Parathyroid adenoma (tissue), 2 donors: ENCODE measurements around the gene NRDE2.
"Not testable (repeated sequence)": the region's sequence is repeated elsewhere in the genome, so short reads cannot be mapped to it uniquely, and the experiment has no call there.

Source experiments
- H2AFZ ChIP-seq: fragments of 300-600 bp; sonication (generic); one replicate; pipeline ENCODE4 v1.7.0; 2017; ENCODE audit warnings: antibody characterized with exemption, mild to moderate bottlenecking
- H3K27ac ChIP-seq: fragments of 300-600 bp; sonication (generic); one replicate; pipeline ENCODE4 v1.7.0; 2017
- H3K27me3 ChIP-seq: fragments of 300-600 bp; sonication (generic); one replicate; pipeline ENCODE4 v1.7.0; 2017; ENCODE audit warnings: low read length; ENCODE audit not compliant: control insufficient read depth, insufficient read depth
- H3K36me3 ChIP-seq: fragments of 300-600 bp; sonication (generic); one replicate; pipeline ENCODE4 v1.7.0; 2017; ENCODE audit warnings: low read length; ENCODE audit not compliant: control insufficient read depth, insufficient read depth
- H3K4me1 ChIP-seq: fragments of 300-600 bp; sonication (generic); one replicate; pipeline ENCODE4 v1.7.0; 2017; ENCODE audit warnings: control low read depth
- H3K4me2 ChIP-seq: fragments of 300-600 bp; sonication (generic); one replicate; pipeline ENCODE4 v1.7.0; 2017; ENCODE audit warnings: low read length
- H3K4me3 ChIP-seq: fragments of 300-600 bp; sonication (generic); one replicate; pipeline ENCODE4 v1.7.0; 2017; ENCODE audit warnings: low read depth, low read length
- H3K79me2 ChIP-seq: fragments of 300-600 bp; sonication (generic); one replicate; pipeline ENCODE4 v1.7.0; 2017; ENCODE audit warnings: control low read depth
- H3K9ac ChIP-seq: fragments of 300-600 bp; sonication (generic); one replicate; pipeline ENCODE4 v1.7.0; 2017; ENCODE audit warnings: mild to moderate bottlenecking
- H3K9me3 ChIP-seq: fragments of 300-600 bp; sonication (generic); one replicate; pipeline ENCODE4 v1.7.0; 2017; ENCODE audit warnings: low read length; ENCODE audit not compliant: control insufficient read depth
- CTCF ChIP-seq: fragments of 300-600 bp; sonication (generic); IDR thresholded peaks from one replicate; pipeline ENCODE4 v1.7.0; 2017; ENCODE audit warnings: antibody characterized with exemption, mild to moderate bottlenecking
- donor health status: primary hyperparathyroidism.

Gene NRDE2

GRCh38 chr14:90239139-90239538 is 92.6 kb downstream of the NRDE2 start:
- Histone ChIP-seq H3K4me1 (no peaks in the 10 kb centered on the region), H3K36me3 (no peaks in the 10 kb centered on the region), H3K9me3 (no peaks in the 10 kb centered on the region), H2AFZ (no peak overlapping the region), H3K9ac (no peak overlapping the region), H3K4me2 (no peak overlapping the region), H3K27ac (no peak overlapping the region), H3K27me3 (no peaks in the 10 kb centered on the region), H3K4me3 (no peak overlapping the region), H3K79me2 (no peaks in the 10 kb centered on the region)
- TF ChIP-seq CTCF = no peak

DNA sequence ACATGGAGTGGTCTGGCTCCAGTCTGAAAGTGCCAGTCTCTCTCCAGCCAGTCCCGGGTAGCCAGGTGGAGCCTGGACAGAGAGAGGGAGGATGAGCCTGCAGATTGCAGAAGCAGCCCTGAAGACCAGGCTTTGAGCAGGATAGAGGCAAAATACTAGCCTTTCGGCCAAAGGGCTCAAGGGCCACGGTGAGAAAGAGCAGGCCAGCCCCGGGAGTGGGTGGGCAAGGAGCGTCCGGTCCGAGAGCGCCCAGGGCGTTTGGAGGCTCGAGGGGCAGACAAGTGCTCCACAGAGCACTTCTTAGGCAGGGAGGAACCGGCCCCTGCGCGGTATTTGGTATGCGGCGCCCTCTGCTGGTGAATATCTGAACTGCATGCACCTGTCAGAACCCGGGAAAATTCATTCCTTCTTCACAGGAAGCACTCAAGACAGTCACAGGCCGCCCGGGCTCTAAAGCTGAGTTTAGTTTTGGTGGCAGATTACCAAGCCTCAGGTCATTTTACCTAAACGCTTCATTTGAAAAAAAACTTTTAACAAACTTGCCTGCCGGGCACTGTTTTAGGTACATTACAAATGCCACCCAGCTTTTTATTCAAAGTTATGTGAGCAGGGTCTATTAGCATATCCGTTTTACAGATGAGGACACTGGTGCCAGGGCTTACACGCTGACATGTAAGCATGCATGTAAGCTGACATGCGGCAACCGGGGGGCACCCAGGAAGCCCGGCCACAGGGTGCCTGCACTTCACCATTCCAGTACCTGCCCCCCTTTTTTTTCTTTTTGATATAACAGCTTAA is 96.4 kb downstream of the NRDE2 start:
- H3K4me1 ChIP-seq = no peaks in the 10 kb centered on the region
- no peaks in the 10 kb centered on the region for H3K27me3 ChIP-seq
- no peaks in the 10 kb centered on the region for H3K79me2 ChIP-seq
- H3K9ac ChIP-seq = no peak overlapping the region
- TF ChIP-seq CTCF = peak; percentile 97
- no peak overlapping the region for H3K4me3 ChIP-seq
- no peak overlapping the region for H3K27ac ChIP-seq
- peak overlapping the region; percentile 31 for H3K4me2 ChIP-seq
- H3K9me3 ChIP-seq = no peaks in the 10 kb centered on the region
- peak overlapping the region; percentile 47 for H2AFZ ChIP-seq
- no peaks in the 10 kb centered on the region for H3K36me3 ChIP-seq

- H3K4me1 ChIP-seq, H3K9me3 ChIP-seq, H3K79me2 ChIP-seq, H3K4me3 ChIP-seq, H3K4me2 ChIP-seq, H2AFZ ChIP-seq, H3K27me3 ChIP-seq, H3K36me3 ChIP-seq, H3K27ac ChIP-seq, H3K9ac ChIP-seq: not testable (repeated sequence)
Measured at GRCh38 chr14:90229942-90230341, 101.8 kb downstream of the NRDE2 start.

DNA sequence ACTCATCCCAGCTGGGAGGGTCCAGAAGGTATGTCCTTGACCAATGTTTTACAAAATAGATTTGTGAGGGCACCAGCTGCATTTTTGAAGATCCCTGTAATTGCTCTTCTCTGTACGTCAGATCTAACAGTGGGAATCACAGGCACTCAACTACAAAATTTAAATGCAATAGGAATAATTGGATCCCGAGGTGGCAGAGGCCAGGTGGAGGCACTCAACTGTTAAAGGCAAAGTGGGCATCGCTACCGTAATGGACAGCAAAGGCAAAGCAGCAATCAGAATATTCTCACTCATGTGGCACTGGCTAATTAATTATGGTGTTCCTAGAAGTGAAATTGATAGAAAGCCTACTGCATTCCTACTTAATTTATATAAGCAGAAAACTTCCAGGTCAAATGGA is 103.3 kb downstream of the NRDE2 start:
- Histone ChIP-seq H3K9me3 (no peaks in the 10 kb centered on the region), H3K27ac (no peak overlapping the region), H3K79me2 (no peaks in the 10 kb centered on the region), H3K4me2 (no peak overlapping the region), H3K9ac (no peak overlapping the region), H3K27me3 (no peaks in the 10 kb centered on the region), H2AFZ (no peak overlapping the region), H3K4me1 (no peaks in the 10 kb centered on the region), H3K36me3 (no peaks in the 10 kb centered on the region), H3K4me3 (no peak overlapping the region)
- no peak for TF ChIP-seq CTCF
